ENCODE data around the gene SNTG2.

The SNTG2 gene

GRCh38 chr2:932320-933115, 18.1 kb upstream of the SNTG2 start:
- no peak overlapping the region for H3K4me3 ChIP-seq (ENCODE audit: control insufficient read depth, low read depth, low read length)
- TF ChIP-seq CTCF (IDR thresholded peaks at IDR 0.05; ENCODE audit: control insufficient read depth, insufficient read depth, low read depth, low read length, missing control alignments), result no peak
- DNase-seq (ENCODE audit: low read depth), result no peak

- no peak for TF ChIP-seq CTCF (IDR thresholded peaks at IDR 0.05; ENCODE audit: control insufficient read depth, insufficient read depth, low read depth, low read length, missing control alignments)
- H3K4me3 ChIP-seq (ENCODE audit: control insufficient read depth, low read depth, low read length), result no peak overlapping the region
- no peak for DNase-seq (ENCODE audit: low read depth)
Observed at GRCh38 chr2:933734-934295, 16.8 kb upstream of the SNTG2 start.

- H3K4me3 ChIP-seq (ENCODE audit: control insufficient read depth, low read depth, low read length), result no peak overlapping the region
- TF ChIP-seq CTCF (IDR thresholded peaks at IDR 0.05; ENCODE audit: control insufficient read depth, insufficient read depth, low read depth, low read length, missing control alignments), result no peak
- peak; percentile 16 for DNase-seq (ENCODE audit: low read depth)
Observed at GRCh38 chr2:937530-937929, 13.1 kb upstream of the SNTG2 start.

- peak; percentile 32 for DNase-seq (ENCODE audit: low read depth)
- TF ChIP-seq CTCF (IDR thresholded peaks at IDR 0.05; ENCODE audit: control insufficient read depth, insufficient read depth, low read depth, low read length, missing control alignments), result no peak
- H3K4me3 ChIP-seq (ENCODE audit: control insufficient read depth, low read depth, low read length), result no peak overlapping the region
Observed at GRCh38 chr2:938181-939005, 12.3 kb upstream of the SNTG2 start.

GRCh38 chr2:939936-940601, 10.6 kb upstream of the SNTG2 start:
- no peak overlapping the region for H3K4me3 ChIP-seq (ENCODE audit: control insufficient read depth, low read depth, low read length)
- no peak for TF ChIP-seq CTCF (IDR thresholded peaks at IDR 0.05; ENCODE audit: control insufficient read depth, insufficient read depth, low read depth, low read length, missing control alignments)
- peak; percentile 76 for DNase-seq (ENCODE audit: low read depth)

- no peak overlapping the region for H3K4me3 ChIP-seq (ENCODE audit: control insufficient read depth, low read depth, low read length)
- no peak for DNase-seq (ENCODE audit: low read depth)
- no peak for TF ChIP-seq CTCF (IDR thresholded peaks at IDR 0.05; ENCODE audit: control insufficient read depth, insufficient read depth, low read depth, low read length, missing control alignments)
Observed at GRCh38 chr2:941871-942270, 8.8 kb upstream of the SNTG2 start.

Data from AG09309 (cell line).